Left ventricle myocardium inferior (tissue), 1 donor: ENCODE measurements around the gene SLC15A5. TPM values are rescaled to one million over a fixed set of nuclear protein-coding genes. Genes with fewer than 3 reads are reported as not detected.

Experiments used
- DNase-seq: peaks from one replicate; pipeline ENCODE4 v3.0.0-alpha.2; 2020
- H3K27ac ChIP-seq: fragments of 200-600 bp; replicated peaks from 2 replicates; pipeline ENCODE4 v1.8.0; 2021
- H3K27me3 ChIP-seq: fragments of 200-600 bp; 2 replicates; pipeline ENCODE4 v1.8.0; 2021; ENCODE audit warnings: low read depth
- H3K36me3 ChIP-seq: fragments of 200-600 bp; 2 replicates; pipeline ENCODE4 v1.8.0; 2021
- H3K4me1 ChIP-seq: fragments of 200-600 bp; 2 replicates; pipeline ENCODE4 v1.8.0; 2021
- H3K4me3 ChIP-seq: fragments of 200-600 bp; 2 replicates; pipeline ENCODE4 v1.8.0; 2021; ENCODE audit warnings: mild to moderate bottlenecking, moderate library complexity
- H3K9me3 ChIP-seq: fragments of 200-600 bp; replicated peaks from 2 replicates; pipeline ENCODE4 v1.8.0; 2021
- CTCF ChIP-seq: fragments of 200-600 bp; IDR thresholded peaks from 2 replicates; pipeline ENCODE4 v1.8.0; 2021; ENCODE audit warnings: antibody characterized with exemption, mild to moderate bottlenecking, borderline replicate concordance
- intact Hi-C: fragments of 100-400 bp; cut with micrococcal nuclease; formaldehyde crosslinking; loops from one replicate; pipeline ENCODE4 v1.11.0; 2022
- total RNA-seq: library from RNA; stranded (reverse); fragmentation: NEBNext Ultra II Directional; extraction: Animal tissue kit (Norgen Biotek cat#: 25700); gene quantifications from one replicate; pipeline ENCODE4 v1.2.1, GENCODE V29; 2021
- donor health status: DM: no; HTN: yes; CAD: no; lungs with severe emphysema.

SLC15A5 gene
- total RNA-seq, 1 donor from 2014 or later = not detected

DNA sequence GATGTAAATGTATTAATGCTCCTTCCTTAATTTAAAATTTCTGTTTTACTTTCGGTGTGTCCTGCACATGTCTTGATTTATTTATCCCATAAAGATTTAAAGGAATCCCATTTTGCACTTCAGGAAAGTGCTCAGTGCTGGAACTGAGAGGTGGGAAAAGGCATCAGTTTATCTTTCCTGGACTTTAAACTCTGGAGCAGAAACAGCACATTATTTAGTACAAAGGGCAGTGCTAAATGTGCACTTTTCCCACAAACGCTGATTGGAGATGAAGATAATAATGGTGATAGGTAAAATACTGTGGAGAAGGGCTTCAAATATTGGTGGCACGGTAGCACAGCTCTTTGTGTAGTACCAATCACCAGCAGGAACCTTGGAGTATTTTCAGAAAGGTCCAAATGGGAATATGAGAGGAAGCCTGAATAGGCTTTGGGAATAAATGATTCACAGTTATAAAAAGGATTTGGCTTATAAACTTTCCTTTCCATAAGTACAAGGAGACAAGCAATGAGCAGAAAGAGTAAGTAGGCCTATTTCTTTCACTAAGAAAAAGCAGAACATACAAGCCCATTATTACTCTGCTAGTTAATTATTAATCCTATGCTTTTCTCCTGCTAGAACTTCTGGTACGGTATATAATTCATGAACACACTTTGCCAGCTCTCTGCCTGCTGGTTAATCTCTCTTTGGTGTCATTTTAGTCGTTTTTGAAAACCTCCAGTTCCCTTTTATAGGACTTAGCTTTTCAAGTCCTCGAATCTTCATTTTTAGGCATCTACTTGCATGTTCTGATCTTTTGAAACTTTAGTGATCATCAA lies 58.3 kb downstream of the SLC15A5 start:
- no peaks in the 10 kb centered on the region for H3K27me3 ChIP-seq
- TF ChIP-seq CTCF = no peak
- intact Hi-C loops = no loop called here

GRCh38 chr12:16218234-16218633 lies 59.3 kb downstream of the SLC15A5 start:
- no peak for TF ChIP-seq CTCF

More for the DNA sequence above, 58.3 kb downstream of the SLC15A5 start:
- Histone ChIP-seq H3K4me1 (no peaks in the 10 kb centered on the region), H3K4me3 (no peak overlapping the region), H3K9me3 (no peaks in the 10 kb centered on the region), H3K27ac (no peak overlapping the region), H3K36me3 (no peaks in the 10 kb centered on the region)
- DNase-seq = no peak

DNA sequence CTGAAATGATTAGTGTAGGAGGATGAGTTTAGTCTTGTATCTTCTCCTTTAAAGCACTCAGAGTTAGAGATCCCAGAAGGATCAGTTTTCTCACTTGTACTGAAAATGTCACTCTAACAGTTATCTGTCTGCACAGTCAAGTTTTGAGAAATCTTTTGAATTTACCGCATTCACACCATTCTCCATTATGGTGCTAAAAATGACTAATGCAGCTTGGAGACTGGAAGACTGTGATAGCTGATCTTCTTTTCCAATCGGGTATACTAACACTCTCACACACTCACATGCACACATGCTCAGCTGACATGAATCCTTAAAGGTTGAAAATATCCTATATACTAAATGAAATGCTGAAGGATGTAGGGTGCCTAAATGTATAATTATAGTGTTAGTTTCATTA lies 65.8 kb downstream of the SLC15A5 start:
- no peak for TF ChIP-seq CTCF
- Histone ChIP-seq H3K27me3 (no peaks in the 10 kb centered on the region), H3K4me1 (no peaks in the 10 kb centered on the region), H3K27ac (no peak overlapping the region), H3K9me3 (no peaks in the 10 kb centered on the region), H3K36me3 (no peaks in the 10 kb centered on the region), H3K4me3 (no peak overlapping the region)
- DNase-seq = no peak
- intact Hi-C loops = no loop called here

More at GRCh38 chr12:16218234-16218633, 59.3 kb downstream of the SLC15A5 start:
- Histone ChIP-seq H3K27ac (no peak overlapping the region), H3K36me3 (no peaks in the 10 kb centered on the region), H3K4me3 (no peak overlapping the region), H3K27me3 (no peaks in the 10 kb centered on the region), H3K4me1 (no peaks in the 10 kb centered on the region), H3K9me3 (no peaks in the 10 kb centered on the region)
- intact Hi-C loops = no loop called here
- no peak for DNase-seq

DNA sequence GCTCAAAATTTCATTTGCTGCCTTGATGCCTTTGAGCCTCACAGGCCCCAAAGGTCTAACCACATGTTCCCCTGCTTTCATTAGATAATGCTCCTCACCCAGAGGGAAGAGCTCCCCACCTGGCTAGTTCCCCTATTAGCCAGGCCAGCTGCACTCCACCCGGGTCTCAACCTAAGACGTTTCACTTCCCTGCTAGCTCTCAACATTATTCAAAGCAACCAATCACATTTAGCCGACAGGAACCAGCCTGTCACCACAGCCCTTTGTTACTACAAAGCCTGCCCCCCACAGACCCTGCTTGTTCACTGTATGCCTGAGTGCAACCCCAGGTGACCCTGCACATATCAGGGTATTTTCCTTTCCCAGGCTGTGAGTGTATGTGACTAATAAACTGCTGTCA lies 78.6 kb downstream of the SLC15A5 start:
- intact Hi-C loops = no loop called here
- no peak overlapping the region for H3K27ac ChIP-seq
- H3K4me3 ChIP-seq = no peak overlapping the region
- H3K9me3 ChIP-seq = peaks cover 23% of the 10 kb centered on the region
- H3K4me1 ChIP-seq = no peaks in the 10 kb centered on the region
- TF ChIP-seq CTCF = no peak
- no peaks in the 10 kb centered on the region for H3K27me3 ChIP-seq
- no peak for DNase-seq
- H3K36me3 ChIP-seq = no peaks in the 10 kb centered on the region

- Histone ChIP-seq H3K27ac (no peak overlapping the region), H3K9me3 (peaks cover 22% of the 10 kb centered on the region), H3K4me1 (no peaks in the 10 kb centered on the region), H3K4me3 (no peak overlapping the region), H3K27me3 (no peaks in the 10 kb centered on the region), H3K36me3 (no peaks in the 10 kb centered on the region)
- TF ChIP-seq CTCF = no peak
- DNase-seq = no peak
- intact Hi-C loops = no loop called here
Observed at GRCh38 chr12:16197600-16197999, 79.9 kb downstream of the SLC15A5 start.
